NCI-H524 treated with DMSO at 0.1 percent for 48 hours (cell line): Measurements from ENCODE around the gene HPD.
A peak's percentile ranks its signal among the peaks of the same experiment; 100 is the strongest.
"Not testable (repeated sequence)": the region's sequence is repeated elsewhere in the genome, so short reads cannot be mapped to it uniquely, and the experiment has no call there.

Experiments used
- DNase-seq: peaks from one replicate; lab custom pipeline; 2025; lab: John Stamatoyannopoulos, UW

Gene HPD

GRCh38 chr12:121858662-121859572, at the start of gene HPD:
Gene HPD, minus strand, starts transcription at chr12:121858859. Its CDS starts 36 bp downstream, at chr12:121858823.
- no peak for DNase-seq

- no peak for DNase-seq
Observed at GRCh38 chr12:121905746-121906145, 47.1 kb upstream of the HPD start.

- no peak for DNase-seq
Observed at GRCh38 chr12:121903202-121903601, 44.5 kb upstream of the HPD start.

GRCh38 chr12:121899590-121899989, 40.9 kb upstream of the HPD start:
- no peak for DNase-seq

GRCh38 chr12:121898287-121898686, 39.6 kb upstream of the HPD start:
- no peak for DNase-seq

- no peak for DNase-seq
Observed at GRCh38 chr12:121894633-121895032, 36.0 kb upstream of the HPD start.

GRCh38 chr12:121893961-121894460, 35.4 kb upstream of the HPD start:
- no peak for DNase-seq

GRCh38 chr12:121892673-121893561, 34.3 kb upstream of the HPD start:
- DNase-seq, result no peak

GRCh38 chr12:121889661-121890060, 31.0 kb upstream of the HPD start:
- DNase-seq, result not testable (repeated sequence)

- DNase-seq, result no peak
Observed at GRCh38 chr12:121889274-121889624, 30.6 kb upstream of the HPD start.

- DNase-seq, result peak; percentile 71
Observed at GRCh38 chr12:121888478-121889273, 30.0 kb upstream of the HPD start, which contains the start of gene PSMD9. Gene PSMD9, plus strand, starts transcription at chr12:121888790. Its CDS starts 67 bp downstream, at chr12:121888857.

- no peak for DNase-seq
Observed at GRCh38 chr12:121888083-121888477, 29.4 kb upstream of the HPD start.

- not testable (repeated sequence) for DNase-seq
Observed at GRCh38 chr12:121885129-121885528, 26.5 kb upstream of the HPD start.

- DNase-seq, result no peak
Observed at GRCh38 chr12:121883315-121883660, 24.6 kb upstream of the HPD start.

GRCh38 chr12:121876080-121876447, 17.4 kb upstream of the HPD start:
- DNase-seq, result not testable (repeated sequence)

- DNase-seq, result no peak
Observed at GRCh38 chr12:121875582-121875981, 16.9 kb upstream of the HPD start.

- no peak for DNase-seq
Observed at GRCh38 chr12:121874071-121874470, 15.4 kb upstream of the HPD start.

- no peak for DNase-seq
Observed at GRCh38 chr12:121873216-121873569, 14.5 kb upstream of the HPD start.

GRCh38 chr12:121872546-121873215, 14.0 kb upstream of the HPD start:
- peak; percentile 64 for DNase-seq

GRCh38 chr12:121871467-121871866, 12.8 kb upstream of the HPD start:
- DNase-seq, result no peak

GRCh38 chr12:121869229-121869628, 10.6 kb upstream of the HPD start:
- not testable (repeated sequence) for DNase-seq
